Suprapubic skin (tissue), 4 donors: Measurements from ENCODE around the gene ADAMTS12. TPM values are rescaled to one million over a fixed set of nuclear protein-coding genes. Genes with fewer than 3 reads are reported as not detected.

Experiments
- DNase-seq, 2 donors: peaks; one replicate each; pipeline ENCODE4 v3.0.0-alpha.2; 2019; ENCODE audit warnings: low spot score in 2 of 2
- H3K27ac ChIP-seq: fragments of 200-600 bp; sonication (generic); one replicate; pipeline ENCODE4 v1.5.1; 2019
- H3K27me3 ChIP-seq: fragments of 200-600 bp; sonication (generic); one replicate; pipeline ENCODE4 v1.5.1; 2019
- H3K36me3 ChIP-seq: fragments of 200-600 bp; sonication (generic); one replicate; pipeline ENCODE4 v1.5.1; 2019
- H3K4me1 ChIP-seq: fragments of 200-600 bp; sonication (generic); one replicate; pipeline ENCODE4 v1.5.1; 2019
- H3K4me3 ChIP-seq: fragments of 200-600 bp; sonication (generic); one replicate; pipeline ENCODE4 v1.5.1; 2019; ENCODE audit warnings: mild to moderate bottlenecking
- H3K9me3 ChIP-seq: fragments of 200-600 bp; sonication (generic); one replicate; pipeline ENCODE4 v1.5.1; 2019
- CTCF ChIP-seq, 2 donors: fragments of 200-600 bp in 1 of 2; fragments of 450-650 bp in 1 of 2; sonication (generic) in 1 of 2; IDR thresholded peaks; one replicate each; pipeline ENCODE4 v1.5.1; 2016 to 2019; ENCODE audit warnings: antibody characterized with exemption in 2 of 2, mild to moderate bottlenecking in 1 of 2, moderate library complexity in 1 of 2
- EP300 ChIP-seq: sonication (generic); formaldehyde crosslinking; IDR thresholded peaks from one replicate; pipeline ENCODE4 v1.6.1; 2017; ENCODE audit warnings: antibody characterized with exemption
- POLR2A ChIP-seq, 2 donors: fragments of 450-650 bp; IDR thresholded peaks; one replicate each; pipeline ENCODE4 v1.6.1; 2017; ENCODE audit warnings: antibody characterized with exemption in 2 of 2, mild to moderate bottlenecking in 2 of 2, moderate library complexity in 2 of 2
- POLR2AphosphoS5 ChIP-seq, 3 donors: sonication (generic); formaldehyde crosslinking; IDR thresholded peaks; one replicate each; pipeline ENCODE4 v1.6.1; 2017; ENCODE audit warnings: antibody characterized with exemption in 3 of 3
- WGBS: methylation state at CpG from one replicate; pipeline ENCODE4 v1.1.5; 2018; 5-methylcytosine and 5-hydroxymethylcytosine counted together
- total RNA-seq, 4 donors: library from RNA; depleted of rRNA; stranded (reverse); fragments of >200 nt; gene quantifications; one replicate each; pipeline ENCODE4 v1.1.0, GENCODE V29; 2016

Gene ADAMTS12
- total RNA-seq, 4 donors from 2014 or later = 0.26 to 1.3 (median 0.57) TPM

GRCh38 chr5:33501899-33502298 lies 389.9 kb downstream of the ADAMTS12 start:
- no peak for DNase-seq
- Histone ChIP-seq H3K27ac (no peak overlapping the region), H3K4me1 (no peaks in the 10 kb centered on the region), H3K27me3 (no peaks in the 10 kb centered on the region), H3K4me3 (no peak overlapping the region), H3K36me3 (no peaks in the 10 kb centered on the region), H3K9me3 (no peaks in the 10 kb centered on the region)
- WGBS = 87% methylated on average over 18 of the region's 27 CpGs
- TF ChIP-seq EP300 (no peak), CTCF (IDR thresholded peaks at IDR 0.05) (no peak), POLR2A (IDR thresholded peaks at IDR 0.05) (no peak), POLR2AphosphoS5 (IDR thresholded peaks at IDR 0.05) (no peak)

DNA sequence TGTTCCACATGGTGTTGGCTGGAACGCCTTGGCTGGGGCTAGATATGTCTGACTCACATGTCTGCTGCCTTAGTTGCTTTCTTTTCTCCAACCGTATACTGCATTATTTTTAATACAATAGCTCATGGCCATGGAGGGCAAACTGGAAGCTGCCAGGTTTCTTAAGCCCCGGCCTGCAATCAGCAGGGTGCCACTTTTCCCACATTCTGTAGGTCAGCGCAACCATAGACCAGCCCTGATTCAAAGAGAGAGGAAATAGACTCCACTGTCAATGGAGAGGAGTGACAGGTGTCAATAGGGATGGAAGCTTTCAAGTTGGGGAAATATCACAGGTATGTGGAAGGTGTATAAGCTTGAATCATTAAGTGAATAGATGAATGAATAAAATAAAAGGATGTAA lies 390.5 kb downstream of the ADAMTS12 start:
- H3K27ac ChIP-seq = no peak overlapping the region
- no peak for DNase-seq
- H3K27me3 ChIP-seq = no peaks in the 10 kb centered on the region
- WGBS = 94% methylated on average over 4 of the region's 4 CpGs
- no peaks in the 10 kb centered on the region for H3K4me1 ChIP-seq
- H3K9me3 ChIP-seq = no peaks in the 10 kb centered on the region
- H3K36me3 ChIP-seq = no peaks in the 10 kb centered on the region
- no peak for TF ChIP-seq EP300
- no peak for TF ChIP-seq POLR2A (IDR thresholded peaks at IDR 0.05)
- TF ChIP-seq POLR2AphosphoS5 (IDR thresholded peaks at IDR 0.05) = no peak
- no peak for TF ChIP-seq CTCF (IDR thresholded peaks at IDR 0.05)
- no peak overlapping the region for H3K4me3 ChIP-seq

- no peak overlapping the region for H3K27ac ChIP-seq
- H3K36me3 ChIP-seq = no peaks in the 10 kb centered on the region
- H3K27me3 ChIP-seq = no peaks in the 10 kb centered on the region
- H3K4me1 ChIP-seq = no peaks in the 10 kb centered on the region
- TF ChIP-seq POLR2A (IDR thresholded peaks at IDR 0.05) (no peak), CTCF (IDR thresholded peaks at IDR 0.05) (no peak), POLR2AphosphoS5 (IDR thresholded peaks at IDR 0.05) (no peak), EP300 (no peak)
- no peak overlapping the region for H3K4me3 ChIP-seq
- no peaks in the 10 kb centered on the region for H3K9me3 ChIP-seq
- no peak for DNase-seq
- 34% methylated on average over 1 of the region's 1 CpG for WGBS
Observed at GRCh38 chr5:33494466-33494865, 397.3 kb downstream of the ADAMTS12 start.

DNA sequence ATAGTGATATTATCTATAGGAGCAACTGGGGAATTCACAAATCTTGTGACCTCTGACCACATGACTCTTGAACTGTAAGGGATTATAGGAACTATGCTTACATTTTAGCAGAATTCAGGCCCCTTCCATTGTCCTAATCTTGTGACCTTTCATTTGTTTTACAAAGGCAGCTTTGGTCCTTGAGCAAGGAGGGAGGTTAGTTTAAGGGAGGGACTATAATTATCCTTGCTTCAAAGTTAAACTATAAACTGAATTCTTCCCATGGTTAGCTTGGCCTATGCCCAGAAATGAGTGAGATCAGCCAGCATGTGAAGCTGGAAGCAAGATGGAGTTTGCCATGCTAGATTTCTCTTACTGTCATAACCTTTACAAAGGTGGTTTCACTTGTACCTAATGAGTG lies 399.8 kb downstream of the ADAMTS12 start:
- TF ChIP-seq CTCF (IDR thresholded peaks at IDR 0.05) (no peak), POLR2A (IDR thresholded peaks at IDR 0.05) (no peak)
- Histone ChIP-seq H3K27me3 (no peaks in the 10 kb centered on the region), H3K27ac (no peak overlapping the region)

DNA sequence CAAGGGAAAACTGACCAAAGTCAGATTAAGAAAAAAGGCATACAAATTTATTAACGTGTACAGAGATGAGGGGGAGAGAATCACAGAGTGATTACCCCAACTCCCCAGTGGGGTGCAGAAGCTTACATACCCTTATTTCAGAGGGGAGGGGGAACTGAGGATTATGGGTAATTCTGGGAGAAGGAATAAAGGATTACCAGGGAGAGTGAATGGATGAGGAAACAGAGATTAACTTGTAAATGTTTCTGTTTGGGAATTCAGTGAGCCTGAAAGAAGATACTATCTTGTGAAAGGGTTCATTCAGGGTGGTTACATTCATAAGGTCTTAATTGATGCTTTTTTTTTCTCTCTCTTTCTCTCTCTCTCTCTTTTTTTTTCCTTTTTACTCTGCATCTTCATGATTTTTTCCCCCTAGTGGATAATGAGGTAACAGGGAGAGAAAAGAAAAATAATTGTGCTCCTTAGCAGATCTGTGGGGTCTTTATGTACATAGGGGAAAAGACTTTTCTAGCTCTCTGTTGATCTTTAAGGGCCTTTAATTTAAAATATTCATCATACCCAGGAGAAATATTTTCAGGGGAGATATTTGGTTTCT lies 401.6 kb downstream of the ADAMTS12 start:
- TF ChIP-seq POLR2AphosphoS5 (IDR thresholded peaks at IDR 0.05) (no peak), POLR2A (IDR thresholded peaks at IDR 0.05) (no peak), EP300 (no peak), CTCF (IDR thresholded peaks at IDR 0.05) (no peak)
- H3K4me1 ChIP-seq = no peaks in the 10 kb centered on the region
- DNase-seq = no peak
- H3K4me3 ChIP-seq = no peak overlapping the region
- H3K9me3 ChIP-seq = no peaks in the 10 kb centered on the region
- WGBS = 83% methylated on average over 1 of the region's 1 CpG
- H3K36me3 ChIP-seq = no peaks in the 10 kb centered on the region
- no peak overlapping the region for H3K27ac ChIP-seq
- H3K27me3 ChIP-seq = no peaks in the 10 kb centered on the region

More for the DNA sequence above, 399.8 kb downstream of the ADAMTS12 start:
- no peaks in the 10 kb centered on the region for H3K36me3 ChIP-seq
- H3K4me3 ChIP-seq = no peak overlapping the region
- no peak for DNase-seq
- H3K4me1 ChIP-seq = no peaks in the 10 kb centered on the region
- no peaks in the 10 kb centered on the region for H3K9me3 ChIP-seq
